ENCODE results near the gene IL16. TPM values are rescaled to one million over a fixed set of nuclear protein-coding genes. Genes with fewer than 3 reads are reported as not detected.

IL16 gene
- total and polyA plus RNA-seq, 2 donors (not counting 1 experiment from before 2014, with no cell fraction given): 181 to 287 TPM

- no peaks in the 10 kb centered on the region for H4K20me1 ChIP-seq (ENCODE audit: control insufficient read depth, insufficient read depth, low read length, poor library complexity, severe bottlenecking)
- TF ChIP-seq EZH2 (IDR thresholded peaks at IDR 0.05; ENCODE audit: borderline replicate concordance, insufficient read depth, low read depth, low read length, poor library complexity, severe bottlenecking) (no peak), CTCF (IDR thresholded peaks at IDR 0.05) (no peak)
- H3K27me3 ChIP-seq (replicated peaks in 1 of 4; ENCODE audit: control extremely low read depth in 1 of 4, control insufficient read depth in 3 of 4, insufficient read depth in 4 of 4, low read length in 3 of 4): peaks cover 0 to 11% (median 2%) of the 10 kb centered on the region in 4 experiments
- no peaks in the 10 kb centered on the region for H3K9me3 ChIP-seq (ENCODE audit: control extremely low read depth in 1 of 3, control insufficient read depth in 2 of 3, insufficient read depth in 1 of 3, low read length in 2 of 3)
- no peak overlapping the region for H3K4me3 Mint-ChIP-seq
- ChIA-PET POLR2A (no interaction called here), CTCF (no interaction called here)
- H3K4me3 ChIP-seq (ENCODE audit: control extremely low read depth in 1 of 5, extremely low read depth in 1 of 5, insufficient read depth in 1 of 5, low read depth in 2 of 5, low read length in 4 of 5): no peak overlapping the region
- H2AFZ ChIP-seq (ENCODE audit: insufficient read depth, low read depth, low read length, poor library complexity, severe bottlenecking): no peak overlapping the region
- no peak overlapping the region for H3K27ac ChIP-seq (ENCODE audit: low read length in 2 of 2)
- no peak overlapping the region for H3K27ac Mint-ChIP-seq
- no peaks in the 10 kb centered on the region for H3K4me1 ChIP-seq (ENCODE audit: control insufficient read depth in 2 of 2, insufficient read depth in 2 of 2, low read length in 2 of 2)
- intact Hi-C loops (cut with micrococcal nuclease): no loop called here
- no peak overlapping the region for H3K4me2 ChIP-seq (replicated peaks; ENCODE audit: low read depth, low read length, poor library complexity, severe bottlenecking)
- H3K4me1 Mint-ChIP-seq: no peaks in the 10 kb centered on the region
- H3K9ac ChIP-seq (ENCODE audit: low read length): no peak overlapping the region
- DNase-seq (no peak), ATAC-seq (ENCODE audit: low read depth) (no peak)
- H3K9me3 Mint-ChIP-seq (ENCODE audit: insufficient read depth): no peaks in the 10 kb centered on the region
- no peaks in the 10 kb centered on the region for H3K79me2 ChIP-seq (ENCODE audit: control insufficient read depth, insufficient read depth, low read length)
- WGBS (ENCODE audit: insufficient coverage): 86% methylated on average over 3 of the region's 13 CpGs
- no peaks in the 10 kb centered on the region for H3K36me3 ChIP-seq (replicated peaks in 1 of 2; ENCODE audit: control extremely low read depth in 1 of 2, control insufficient read depth in 1 of 2, extremely low read depth in 1 of 2, insufficient read depth in 2 of 2, low read length in 1 of 2)
- peaks cover 36% of the 10 kb centered on the region for H3K27me3 Mint-ChIP-seq
These were observed 14.5 kb upstream of the IL16 start for GRCh38 chr15:81182031-81182755.

GRCh38 chr15:81182756-81183438 lies 13.8 kb upstream of the IL16 start:
- WGBS (ENCODE audit: insufficient coverage): 25% methylated on average over 9 of the region's 13 CpGs
- no peak overlapping the region for H3K4me3 Mint-ChIP-seq
- Histone ChIP-seq H3K9ac (ENCODE audit: low read length) (no peak overlapping the region), H3K27me3 (replicated peaks in 1 of 4; ENCODE audit: control extremely low read depth in 1 of 4, control insufficient read depth in 3 of 4, insufficient read depth in 4 of 4, low read length in 3 of 4) (peaks cover 0 to 11% (median 2%) of the 10 kb centered on the region in 4 experiments), H3K4me1 (ENCODE audit: control insufficient read depth in 2 of 2, insufficient read depth in 2 of 2, low read length in 2 of 2) (no peaks in the 10 kb centered on the region), H3K9me3 (ENCODE audit: control extremely low read depth in 1 of 3, control insufficient read depth in 2 of 3, insufficient read depth in 1 of 3, low read length in 2 of 3) (no peaks in the 10 kb centered on the region), H3K27ac (ENCODE audit: low read length in 2 of 2) (no peak overlapping the region), H4K20me1 (ENCODE audit: control insufficient read depth, insufficient read depth, low read length, poor library complexity, severe bottlenecking) (no peaks in the 10 kb centered on the region), H3K36me3 (replicated peaks in 1 of 2; ENCODE audit: control extremely low read depth in 1 of 2, control insufficient read depth in 1 of 2, extremely low read depth in 1 of 2, insufficient read depth in 2 of 2, low read length in 1 of 2) (no peaks in the 10 kb centered on the region), H2AFZ (ENCODE audit: insufficient read depth, low read depth, low read length, poor library complexity, severe bottlenecking) (no peak overlapping the region), H3K4me3 (ENCODE audit: control extremely low read depth in 1 of 5, extremely low read depth in 1 of 5, insufficient read depth in 1 of 5, low read depth in 2 of 5, low read length in 4 of 5) (no peak overlapping the region), H3K4me2 (replicated peaks; ENCODE audit: low read depth, low read length, poor library complexity, severe bottlenecking) (no peak overlapping the region), H3K79me2 (ENCODE audit: control insufficient read depth, insufficient read depth, low read length) (no peaks in the 10 kb centered on the region)
- H3K4me1 Mint-ChIP-seq: no peaks in the 10 kb centered on the region
- H3K9me3 Mint-ChIP-seq (ENCODE audit: insufficient read depth): no peaks in the 10 kb centered on the region
- DNase-seq (no peak), ATAC-seq (ENCODE audit: low read depth) (no peak)
- intact Hi-C loops (cut with micrococcal nuclease): no loop called here
- ChIA-PET POLR2A (no interaction called here), CTCF (no interaction called here)
- no peak for TF ChIP-seq CTCF (IDR thresholded peaks at IDR 0.05)
- TF ChIP-seq EZH2 (IDR thresholded peaks at IDR 0.05; ENCODE audit: borderline replicate concordance, insufficient read depth, low read depth, low read length, poor library complexity, severe bottlenecking): no peak
- H3K27me3 Mint-ChIP-seq: peaks cover 36% of the 10 kb centered on the region
- no peak overlapping the region for H3K27ac Mint-ChIP-seq
